Measurements from ENCODE around the gene PRSS8.

The PRSS8 gene

GRCh38 chr16:31135535-31136286 lies at the start of gene PRSS8:
Gene PRSS8, minus strand, starts transcription at chr16:31135727. Its CDS starts 229 bp downstream, at chr16:31135498.
- no peak for TF ChIP-seq CTCF (IDR thresholded peaks at IDR 0.05; ENCODE audit: insufficient read depth, missing control alignments)
- FAIRE-seq (no peak), DNase-seq (ENCODE audit: insufficient read length, low spot score) (no peak)

DNA sequence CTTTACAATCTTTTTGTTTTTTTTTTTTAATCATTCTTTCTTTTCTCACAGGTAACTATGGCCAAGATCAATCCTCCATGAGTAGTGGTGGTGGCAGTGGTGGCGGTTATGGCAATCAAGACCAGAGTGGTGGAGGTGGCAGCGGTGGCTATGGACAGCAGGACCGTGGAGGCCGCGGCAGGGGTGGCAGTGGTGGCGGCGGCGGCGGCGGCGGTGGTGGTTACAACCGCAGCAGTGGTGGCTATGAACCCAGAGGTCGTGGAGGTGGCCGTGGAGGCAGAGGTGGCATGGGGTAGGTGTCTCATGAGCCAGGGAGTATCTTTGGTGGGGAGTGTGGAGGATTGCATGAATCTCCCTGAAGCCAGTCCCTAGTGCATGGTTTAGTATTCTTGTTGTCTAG lies 49.4 kb upstream of the PRSS8 start:
- no peak for TF ChIP-seq CTCF (IDR thresholded peaks at IDR 0.05; ENCODE audit: insufficient read depth, missing control alignments)
- no peak for FAIRE-seq
- DNase-seq (ENCODE audit: insufficient read length, low spot score) = no peak

GRCh38 chr16:31183432-31184428 lies 48.2 kb upstream of the PRSS8 start:
- DNase-seq (ENCODE audit: insufficient read length, low spot score) (no peak), FAIRE-seq (no peak)
- TF ChIP-seq CTCF (IDR thresholded peaks at IDR 0.05; ENCODE audit: insufficient read depth, missing control alignments) = no peak

GRCh38 chr16:31182391-31182790 lies 46.9 kb upstream of the PRSS8 start:
- DNase-seq (ENCODE audit: insufficient read length, low spot score) = no peak
- TF ChIP-seq CTCF (IDR thresholded peaks at IDR 0.05; ENCODE audit: insufficient read depth, missing control alignments) = no peak
- FAIRE-seq = no peak

- FAIRE-seq (no peak), DNase-seq (ENCODE audit: insufficient read length, low spot score) (no peak)
- TF ChIP-seq CTCF (IDR thresholded peaks at IDR 0.05; ENCODE audit: insufficient read depth, missing control alignments) = no peak
These were observed 45.7 kb upstream of the PRSS8 start for GRCh38 chr16:31181102-31181830.

GRCh38 chr16:31179747-31180459 lies 44.4 kb upstream of the PRSS8 start, which contains the start of gene FUS:
Gene FUS, plus strand, starts transcription at chr16:31180139. Its CDS starts 76 bp downstream, at chr16:31180215.
- DNase-seq (ENCODE audit: insufficient read length, low spot score) (peak; percentile 81), FAIRE-seq (no peak)
- no peak for TF ChIP-seq CTCF (IDR thresholded peaks at IDR 0.05; ENCODE audit: insufficient read depth, missing control alignments)

Data from D721Med (cell line).